Upper lobe of right lung (tissue), 1 donor: ENCODE data around the gene IPCEF1. TPM values are rescaled to one million over a fixed set of nuclear protein-coding genes. Genes with fewer than 3 reads are reported as not detected.

Experiments
- ATAC-seq: fragments of 200-7000 bp; cut with Tn5 transposase; one replicate; pipeline ENCODE4 v1.9.1; 2020; ENCODE audit warnings: mild to moderate bottlenecking, moderate library complexity
- DNase-seq: peaks from one replicate; pipeline ENCODE4 v3.0.0-alpha.2; 2020
- H3K27ac ChIP-seq: fragments of 200-600 bp; one replicate; pipeline ENCODE4 v1.8.0; 2022
- H3K27me3 ChIP-seq: fragments of 200-600 bp; one replicate; pipeline ENCODE4 v1.8.0; 2022; ENCODE audit warnings: mild to moderate bottlenecking
- H3K36me3 ChIP-seq: fragments of 200-600 bp; one replicate; pipeline ENCODE4 v1.8.0; 2022
- H3K4me1 ChIP-seq: fragments of 200-600 bp; one replicate; pipeline ENCODE4 v1.8.0; 2022
- H3K4me3 ChIP-seq: fragments of 200-600 bp; one replicate; pipeline ENCODE4 v1.8.0; 2022; ENCODE audit warnings: mild to moderate bottlenecking
- H3K9me3 ChIP-seq: fragments of 200-600 bp; one replicate; pipeline ENCODE4 v1.8.0; 2022
- intact Hi-C: fragments of 100-400 bp; cut with DNase I; formaldehyde crosslinking; loops from one replicate; pipeline ENCODE4 v1.11.0; 2022
- long read RNA-seq: library from polyadenylated mRNA; unstranded; transcript quantifications from one replicate; pipeline ENCODE4 v2.0.0, GENCODE V29; 2021
- total RNA-seq: library from RNA; stranded (reverse); fragmentation: NEBNext Ultra II Directional; extraction: Animal tissue kit (Norgen Biotek cat#: 25700); gene quantifications from one replicate; pipeline ENCODE4 v1.2.1, GENCODE V29; 2021
- TF ChIP-seq, protein P1 (sequence below): fragments of 200-600 bp; IDR thresholded peaks from one replicate; pipeline ENCODE4 v1.8.0; 2022; ENCODE audit warnings: antibody characterized with exemption
- donor health status: DM: no; HTN: yes; CAD: no; lungs with severe emphysema.

IPCEF1 gene
- 8.8 TPM for total RNA-seq
- long read RNA-seq, partial matches to known transcripts, result 0 of 3 reads
- long read RNA-seq, other reads (novel, unspliced or antisense), result 1 of 3 reads

- TF ChIP-seq, protein P1, sequence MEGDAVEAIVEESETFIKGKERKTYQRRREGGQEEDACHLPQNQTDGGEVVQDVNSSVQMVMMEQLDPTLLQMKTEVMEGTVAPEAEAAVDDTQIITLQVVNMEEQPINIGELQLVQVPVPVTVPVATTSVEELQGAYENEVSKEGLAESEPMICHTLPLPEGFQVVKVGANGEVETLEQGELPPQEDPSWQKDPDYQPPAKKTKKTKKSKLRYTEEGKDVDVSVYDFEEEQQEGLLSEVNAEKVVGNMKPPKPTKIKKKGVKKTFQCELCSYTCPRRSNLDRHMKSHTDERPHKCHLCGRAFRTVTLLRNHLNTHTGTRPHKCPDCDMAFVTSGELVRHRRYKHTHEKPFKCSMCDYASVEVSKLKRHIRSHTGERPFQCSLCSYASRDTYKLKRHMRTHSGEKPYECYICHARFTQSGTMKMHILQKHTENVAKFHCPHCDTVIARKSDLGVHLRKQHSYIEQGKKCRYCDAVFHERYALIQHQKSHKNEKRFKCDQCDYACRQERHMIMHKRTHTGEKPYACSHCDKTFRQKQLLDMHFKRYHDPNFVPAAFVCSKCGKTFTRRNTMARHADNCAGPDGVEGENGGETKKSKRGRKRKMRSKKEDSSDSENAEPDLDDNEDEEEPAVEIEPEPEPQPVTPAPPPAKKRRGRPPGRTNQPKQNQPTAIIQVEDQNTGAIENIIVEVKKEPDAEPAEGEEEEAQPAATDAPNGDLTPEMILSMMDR, result no peak
- intact Hi-C loops, result no loop called here
- Histone ChIP-seq H3K27ac (peak within 1 kb of the TSS; percentile 24), H3K27me3 (no peaks in the 10 kb centered on the region), H3K36me3 (no peaks in the 10 kb centered on the region), H3K9me3 (no peaks in the 10 kb centered on the region), H3K4me1 (peaks cover 2% of the 10 kb centered on the region), H3K4me3 (no peak within 1 kb of the TSS)
- DNase-seq (no peak), ATAC-seq (peak; percentile 82)
Observed at GRCh38 chr6:154356690-154357089, at the start of gene IPCEF1. Gene IPCEF1, minus strand, starts transcription at chr6:154356803. Its CDS starts 90,856 bp downstream, at chr6:154265947.

DNA sequence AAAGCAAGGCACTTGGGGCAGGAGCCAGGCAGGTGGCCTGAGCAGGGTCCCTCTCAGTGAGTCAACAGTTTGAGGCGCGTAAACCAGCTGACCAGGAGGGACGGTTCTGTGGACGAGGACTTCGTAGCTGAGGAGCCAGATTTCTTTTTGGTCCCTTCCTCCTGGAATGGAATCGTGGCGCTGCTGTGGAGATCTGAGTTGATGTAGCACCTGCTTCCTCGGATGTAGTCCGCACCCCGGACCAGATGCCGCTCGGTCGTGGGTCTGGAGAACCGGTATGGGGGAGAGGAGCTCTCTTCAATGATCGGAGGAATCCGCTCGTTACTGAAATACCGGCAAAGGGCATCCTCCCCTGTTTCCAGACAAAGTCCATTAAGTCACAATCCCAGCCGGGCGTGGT, 49.7 kb upstream of the IPCEF1 start:
- DNase-seq, result no peak
- H3K27ac ChIP-seq, result no peak overlapping the region
- H3K27me3 ChIP-seq, result no peaks in the 10 kb centered on the region

DNA sequence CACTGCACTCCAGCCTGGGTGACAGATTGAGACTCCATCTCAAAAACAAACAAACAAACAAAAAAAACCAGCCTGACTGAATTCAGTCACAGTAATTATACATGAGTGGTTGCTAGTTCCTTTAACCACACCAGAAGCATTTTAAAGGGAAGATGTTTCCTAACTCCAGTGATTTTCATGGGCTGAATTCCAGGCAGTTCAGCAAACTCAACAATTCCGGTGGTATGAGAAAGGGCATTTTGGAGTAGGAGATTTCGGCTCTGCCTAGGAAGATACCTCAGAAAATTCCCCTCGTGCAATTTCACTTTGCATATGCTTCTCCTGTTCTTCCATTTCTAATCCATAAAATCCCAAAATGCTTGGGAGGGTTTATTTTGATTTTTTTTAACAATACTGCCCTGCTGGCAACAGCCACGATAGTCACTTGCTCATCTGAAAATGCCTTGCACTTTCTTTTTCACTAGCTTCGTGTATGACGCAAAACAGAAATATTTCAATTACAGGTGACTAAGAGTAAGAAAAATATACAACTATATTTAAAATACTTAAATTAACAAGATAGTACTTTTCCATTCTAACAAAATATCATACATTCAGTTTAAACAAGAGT, 48.3 kb upstream of the IPCEF1 start:
- H3K4me3 ChIP-seq, result no peak overlapping the region
- no peaks in the 10 kb centered on the region for H3K27me3 ChIP-seq
- ATAC-seq (no peak), DNase-seq (no peak)
- no peak overlapping the region for H3K27ac ChIP-seq
- no peaks in the 10 kb centered on the region for H3K36me3 ChIP-seq
- TF ChIP-seq, protein P1, result no peak
- H3K9me3 ChIP-seq, result no peaks in the 10 kb centered on the region
- peaks cover 13% of the 10 kb centered on the region for H3K4me1 ChIP-seq
- intact Hi-C loops, result no loop called here

More for the DNA sequence above, 49.7 kb upstream of the IPCEF1 start:
- H3K9me3 ChIP-seq, result no peaks in the 10 kb centered on the region
- intact Hi-C loops, result no loop called here
- TF ChIP-seq, protein P1, result no peak
- no peak overlapping the region for H3K4me3 ChIP-seq
- no peaks in the 10 kb centered on the region for H3K36me3 ChIP-seq
- no peak for ATAC-seq
- H3K4me1 ChIP-seq, result peaks cover 25% of the 10 kb centered on the region

DNA sequence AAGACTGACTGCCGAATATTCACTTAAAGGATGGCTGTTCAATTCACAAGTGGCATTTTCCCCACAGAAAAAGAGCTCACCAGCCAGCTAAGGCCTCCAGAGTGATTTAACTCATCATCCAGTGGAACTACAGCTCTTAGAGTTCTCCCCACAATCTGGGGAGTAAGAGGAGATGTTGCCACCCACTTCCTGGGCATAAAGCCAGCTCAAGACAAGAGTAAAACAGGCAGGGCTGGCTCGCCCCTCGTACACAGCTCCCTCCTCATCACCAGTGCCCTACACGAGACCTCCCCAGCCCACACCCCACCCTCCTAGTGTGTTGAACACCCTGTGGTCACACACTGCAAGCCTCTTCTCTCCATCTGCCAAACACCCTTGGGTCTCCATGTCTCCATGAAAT, 47.2 kb upstream of the IPCEF1 start:
- peak; percentile 35 for ATAC-seq
- Histone ChIP-seq H3K9me3 (no peaks in the 10 kb centered on the region), H3K4me3 (no peak overlapping the region), H3K27ac (no peak overlapping the region), H3K27me3 (no peaks in the 10 kb centered on the region), H3K4me1 (peaks cover 2% of the 10 kb centered on the region), H3K36me3 (no peaks in the 10 kb centered on the region)
- TF ChIP-seq, protein P1, result no peak
- no peak for DNase-seq
- intact Hi-C loops, result no loop called here

DNA sequence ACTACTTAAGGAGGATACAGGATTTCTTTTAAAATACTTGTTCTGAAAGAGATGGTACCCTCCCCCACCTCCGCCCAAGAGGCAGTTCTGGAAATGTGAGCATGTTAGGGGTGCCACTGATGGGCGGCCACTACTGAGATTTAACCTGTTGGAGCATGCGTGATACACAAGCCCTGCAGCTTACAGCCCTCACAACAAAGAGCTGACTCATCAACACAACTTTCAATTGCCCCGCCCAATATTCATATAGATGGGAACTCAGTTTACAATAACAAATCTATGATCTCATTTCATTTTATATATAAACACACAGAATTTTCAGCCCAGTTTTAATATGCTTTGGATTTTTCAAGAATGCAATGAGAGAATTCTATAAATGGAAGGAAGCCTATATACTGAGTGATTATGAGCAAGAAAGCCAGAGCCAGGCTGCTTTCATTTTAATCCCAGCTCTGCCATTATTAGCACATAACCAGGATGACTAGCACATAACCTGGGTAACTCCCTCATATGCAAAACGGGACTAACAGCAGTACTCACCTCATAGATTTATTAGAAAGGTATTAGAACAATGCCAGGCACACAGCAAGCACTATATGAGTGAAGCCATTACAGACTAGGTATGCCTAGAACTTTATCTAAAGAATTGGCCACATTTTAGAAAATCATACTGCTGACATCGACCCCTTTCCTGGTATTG, 45.6 kb upstream of the IPCEF1 start:
- intact Hi-C loops, result no loop called here
- TF ChIP-seq, protein P1, result no peak
- ATAC-seq, result no peak
- Histone ChIP-seq H3K4me1 (no peaks in the 10 kb centered on the region), H3K27me3 (no peaks in the 10 kb centered on the region), H3K9me3 (no peaks in the 10 kb centered on the region), H3K27ac (no peak overlapping the region), H3K36me3 (no peaks in the 10 kb centered on the region), H3K4me3 (no peak overlapping the region)
- no peak for DNase-seq
